Measurements from ENCODE around the gene PUS1. TPM values are rescaled to one million over a fixed set of nuclear protein-coding genes. Genes with fewer than 3 reads are reported as not detected.

PUS1 gene
- total and polyA plus RNA-seq, 7 experiments from 2014 or later, result 15.0 to 54.9 (median 37.1) TPM

- peaks cover 0 to 2% (median 0%) of the 10 kb centered on the region in 11 donors for H3K9me3 Mint-ChIP-seq
- no peak overlapping the region for H3K4me3 Mint-ChIP-seq
- DNase-seq (no peak), ATAC-seq (no peak)
- H3K27me3 Mint-ChIP-seq, result no peaks in the 10 kb centered on the region
- peaks cover 3 to 10% (median 5%) of the 10 kb centered on the region in 7 donors for H3K4me1 Mint-ChIP-seq
- H3K36me3 ChIP-seq (ENCODE audit: control insufficient read depth in 2 of 3, insufficient read depth in 3 of 3, low read length in 3 of 3), result peaks cover 0 to 47% (median 0%) of the 10 kb centered on the region in 3 experiments
- ChIA-PET POLR2A (no interaction called here), CTCF (no interaction called here)
- H3K4me3 ChIP-seq (ENCODE audit: low read length), result no peak overlapping the region
- no peak overlapping the region for H3K27ac Mint-ChIP-seq
- no peaks in the 10 kb centered on the region for H3K27me3 ChIP-seq (ENCODE audit: control insufficient read depth in 2 of 2, insufficient read depth in 2 of 2, low read length in 2 of 2)
- no peaks in the 10 kb centered on the region for H3K4me1 ChIP-seq (ENCODE audit: control insufficient read depth in 2 of 2, insufficient read depth in 2 of 2, low read length in 2 of 2)
- intact Hi-C loops (cut with micrococcal nuclease), result loop anchor here in 1 of 2 donors (10.0 kb wide), 2 partner anchors 338 to 542 kb away; no protein-coding TSS in a partner anchor
- no peak overlapping the region for H3K27ac ChIP-seq (ENCODE audit: low read depth, low read length)
- H3K9me3 ChIP-seq (ENCODE audit: control insufficient read depth in 2 of 3, low read length in 3 of 3), result no peaks in the 10 kb centered on the region
- H3K36me3 Mint-ChIP-seq, result peaks cover 0 to 37% (median 11%) of the 10 kb centered on the region in 5 donors
Measured at GRCh38 chr12:131942671-131943070, 13.6 kb downstream of the PUS1 start.

- H3K27ac Mint-ChIP-seq, result no peak overlapping the region
- H3K4me3 ChIP-seq (ENCODE audit: low read length), result no peak overlapping the region
- no peaks in the 10 kb centered on the region for H3K27me3 ChIP-seq (ENCODE audit: control insufficient read depth in 2 of 2, insufficient read depth in 2 of 2, low read length in 2 of 2)
- ATAC-seq (no peak), DNase-seq (no peak)
- H3K4me1 Mint-ChIP-seq, result peaks cover 10 to 15% (median 12%) of the 10 kb centered on the region in 7 donors
- no peak overlapping the region for H3K4me3 Mint-ChIP-seq
- no peaks in the 10 kb centered on the region for H3K27me3 Mint-ChIP-seq
- peaks cover 0 to 47% (median 0%) of the 10 kb centered on the region in 3 experiments for H3K36me3 ChIP-seq (ENCODE audit: control insufficient read depth in 2 of 3, insufficient read depth in 3 of 3, low read length in 3 of 3)
- peaks cover 0 to 2% (median 0%) of the 10 kb centered on the region in 11 donors for H3K9me3 Mint-ChIP-seq
- CTCF ChIA-PET, result no interaction called here
- H3K9me3 ChIP-seq (ENCODE audit: control insufficient read depth in 2 of 3, low read length in 3 of 3), result no peaks in the 10 kb centered on the region
- POLR2A ChIA-PET, result no interaction called here
- H3K27ac ChIP-seq (ENCODE audit: low read depth, low read length), result no peak overlapping the region
- peaks cover 0 to 32% (median 8%) of the 10 kb centered on the region in 5 donors for H3K36me3 Mint-ChIP-seq
- H3K4me1 ChIP-seq (ENCODE audit: control insufficient read depth in 2 of 2, insufficient read depth in 2 of 2, low read length in 2 of 2), result no peaks in the 10 kb centered on the region
- intact Hi-C loops (cut with micrococcal nuclease), result loop anchor here in 1 of 2 donors (10.0 kb wide), 2 partner anchors 339 to 541 kb away; no protein-coding TSS in a partner anchor
Measured at GRCh38 chr12:131943389-131943788, 14.3 kb downstream of the PUS1 start.

- H3K27me3 ChIP-seq (ENCODE audit: control insufficient read depth in 2 of 2, insufficient read depth in 2 of 2, low read length in 2 of 2), result no peaks in the 10 kb centered on the region
- H3K4me1 Mint-ChIP-seq, result peaks cover 13 to 19% (median 16%) of the 10 kb centered on the region in 7 donors
- no peak overlapping the region for H3K4me3 ChIP-seq (ENCODE audit: low read length)
- no peaks in the 10 kb centered on the region for H3K27me3 Mint-ChIP-seq
- POLR2A ChIA-PET, result no interaction called here
- DNase-seq, result no peak
- CTCF ChIA-PET, result no interaction called here
- intact Hi-C loops (cut with micrococcal nuclease), result loop anchor here in 1 of 2 donors (10.0 kb wide), 2 partner anchors 339 to 541 kb away; no protein-coding TSS in a partner anchor
- H3K9me3 Mint-ChIP-seq, result peaks cover 0 to 2% (median 0%) of the 10 kb centered on the region in 11 donors
- H3K36me3 Mint-ChIP-seq, result peaks cover 0 to 32% (median 8%) of the 10 kb centered on the region in 5 donors
- H3K4me1 ChIP-seq (ENCODE audit: control insufficient read depth in 2 of 2, insufficient read depth in 2 of 2, low read length in 2 of 2), result no peaks in the 10 kb centered on the region
- H3K27ac Mint-ChIP-seq, result no peak overlapping the region
- no peak overlapping the region for H3K4me3 Mint-ChIP-seq
- peaks cover 0 to 47% (median 0%) of the 10 kb centered on the region in 3 experiments for H3K36me3 ChIP-seq (ENCODE audit: control insufficient read depth in 2 of 3, insufficient read depth in 3 of 3, low read length in 3 of 3)
- H3K27ac ChIP-seq (ENCODE audit: low read depth, low read length), result no peak overlapping the region
- no peaks in the 10 kb centered on the region for H3K9me3 ChIP-seq (ENCODE audit: control insufficient read depth in 2 of 3, low read length in 3 of 3)
- ATAC-seq, result no peak
Measured at GRCh38 chr12:131943876-131944275, 14.8 kb downstream of the PUS1 start.

- Histone ChIP-seq H3K27ac (ENCODE audit: low read depth, low read length) (no peak overlapping the region), H3K27me3 (ENCODE audit: control insufficient read depth in 2 of 2, insufficient read depth in 2 of 2, low read length in 2 of 2) (no peaks in the 10 kb centered on the region), H3K4me1 (ENCODE audit: control insufficient read depth in 2 of 2, insufficient read depth in 2 of 2, low read length in 2 of 2) (peaks cover 0 to 3% of the 10 kb centered on the region in 2 donors), H3K9me3 (ENCODE audit: control insufficient read depth in 2 of 3, low read length in 3 of 3) (no peaks in the 10 kb centered on the region), H3K36me3 (ENCODE audit: control insufficient read depth in 2 of 3, insufficient read depth in 3 of 3, low read length in 3 of 3) (peaks cover 0 to 38% (median 0%) of the 10 kb centered on the region in 3 experiments), H3K4me3 (ENCODE audit: low read length) (no peak overlapping the region)
- POLR2A ChIA-PET, result no interaction called here
- intact Hi-C loops (cut with micrococcal nuclease), result loop anchor here (5.0 to 10.0 kb wide), 6 partner anchors 112 to 1072 kb away; partner anchors contain the start of gene RAN (in 1 of the 2)
- Mint-ChIP-seq H3K36me3 (peaks cover 0 to 23% (median 8%) of the 10 kb centered on the region in 5 donors), H3K27me3 (no peaks in the 10 kb centered on the region), H3K4me1 (peaks cover 13 to 22% (median 19%) of the 10 kb centered on the region in 7 donors), H3K27ac (no peak overlapping the region), H3K9me3 (peaks cover 0 to 2% (median 0%) of the 10 kb centered on the region in 11 donors), H3K4me3 (peak overlapping the region in 1 of 10 donors; percentile 43)
- DNase-seq (no peak), ATAC-seq (no peak)
- CTCF ChIA-PET, result no interaction called here
Measured at GRCh38 chr12:131944601-131945251, 15.7 kb downstream of the PUS1 start.

- POLR2A ChIA-PET, result interaction anchor here (0.7 kb wide), 1 partner anchor 83 kb away, joined by 3 read pairs; no protein-coding TSS in a partner anchor
Measured at GRCh38 chr12:131946757-131947156, 17.7 kb downstream of the PUS1 start.

GRCh38 chr12:131947482-131948027 lies 18.5 kb downstream of the PUS1 start:
- CTCF ChIA-PET, result interaction anchor here (1.0 kb wide), 1 partner anchor 26 kb away, joined by 3 read pairs; no protein-coding TSS in a partner anchor
- ATAC-seq, result no peak

More at GRCh38 chr12:131946757-131947156, 17.7 kb downstream of the PUS1 start:
- Histone ChIP-seq H3K27ac (ENCODE audit: low read depth, low read length) (no peak overlapping the region), H3K4me3 (ENCODE audit: low read length) (no peak overlapping the region), H3K27me3 (ENCODE audit: control insufficient read depth in 2 of 2, insufficient read depth in 2 of 2, low read length in 2 of 2) (no peaks in the 10 kb centered on the region), H3K4me1 (ENCODE audit: control insufficient read depth in 2 of 2, insufficient read depth in 2 of 2, low read length in 2 of 2) (peaks cover 7% of the 10 kb centered on the region in 2 donors), H3K9me3 (ENCODE audit: control insufficient read depth in 2 of 3, low read length in 3 of 3) (no peaks in the 10 kb centered on the region), H3K36me3 (ENCODE audit: control insufficient read depth in 2 of 3, insufficient read depth in 3 of 3, low read length in 3 of 3) (peaks cover 0 to 28% (median 0%) of the 10 kb centered on the region in 3 experiments)
- CTCF ChIA-PET, result interaction anchor here (0.6 to 1.0 kb wide), 3 partner anchors 25 to 192 kb away, joined by 3 read pairs; no protein-coding TSS in a partner anchor
- peaks cover 15 to 27% (median 22%) of the 10 kb centered on the region in 7 donors for H3K4me1 Mint-ChIP-seq
- no peak overlapping the region for H3K4me3 Mint-ChIP-seq
- H3K27ac Mint-ChIP-seq, result peak overlapping the region in 2 of 9 donors; percentile 65 to 69
- intact Hi-C loops (cut with micrococcal nuclease), result loop anchor here (5.0 to 10.0 kb wide), 6 partner anchors 114 to 1074 kb away; partner anchors contain the start of gene RAN (in 1 of the 2)
- H3K36me3 Mint-ChIP-seq, result peaks cover 0 to 14% (median 4%) of the 10 kb centered on the region in 5 donors
- DNase-seq (no peak), ATAC-seq (no peak)
- H3K9me3 Mint-ChIP-seq, result peaks cover 0 to 2% (median 0%) of the 10 kb centered on the region in 11 donors
- no peaks in the 10 kb centered on the region for H3K27me3 Mint-ChIP-seq

More at GRCh38 chr12:131947482-131948027, 18.5 kb downstream of the PUS1 start:
- Histone ChIP-seq H3K4me1 (ENCODE audit: control insufficient read depth in 2 of 2, insufficient read depth in 2 of 2, low read length in 2 of 2) (peaks cover 7 to 8% of the 10 kb centered on the region in 2 donors), H3K27ac (ENCODE audit: low read depth, low read length) (peak overlapping the region; percentile 37), H3K36me3 (ENCODE audit: control insufficient read depth in 2 of 3, insufficient read depth in 3 of 3, low read length in 3 of 3) (peaks cover 0 to 22% (median 0%) of the 10 kb centered on the region in 3 experiments), H3K27me3 (ENCODE audit: control insufficient read depth in 2 of 2, insufficient read depth in 2 of 2, low read length in 2 of 2) (no peaks in the 10 kb centered on the region), H3K4me3 (ENCODE audit: low read length) (no peak overlapping the region), H3K9me3 (ENCODE audit: control insufficient read depth in 2 of 3, low read length in 3 of 3) (no peaks in the 10 kb centered on the region)
- DNase-seq, result no peak
- Mint-ChIP-seq H3K27ac (peak overlapping the region; percentile 65 to 92 (median 88)), H3K9me3 (peaks cover 0 to 2% (median 0%) of the 10 kb centered on the region in 11 donors), H3K4me3 (peak overlapping the region in 5 of 10 donors; percentile 21 to 71 (median 43)), H3K4me1 (peaks cover 19 to 31% (median 25%) of the 10 kb centered on the region in 7 donors), H3K36me3 (peaks cover 0 to 14% (median 4%) of the 10 kb centered on the region in 5 donors), H3K27me3 (no peaks in the 10 kb centered on the region)
- POLR2A ChIA-PET, result no interaction called here
- intact Hi-C loops (cut with micrococcal nuclease), result loop anchor here (2.0 to 10.0 kb wide), 8 partner anchors 115 to 1075 kb away; partner anchors contain the start of genes RAN (in 1 of the 2) and SFSWAP (in 1 of the 2)
